ENCODE results near the gene WWOX. TPM values are rescaled to one million over a fixed set of nuclear protein-coding genes. Genes with fewer than 3 reads are reported as not detected.

Gene WWOX
- total RNA-seq, 4 donors from 2014 or later = 135 to 209 (median 159) TPM

DNA sequence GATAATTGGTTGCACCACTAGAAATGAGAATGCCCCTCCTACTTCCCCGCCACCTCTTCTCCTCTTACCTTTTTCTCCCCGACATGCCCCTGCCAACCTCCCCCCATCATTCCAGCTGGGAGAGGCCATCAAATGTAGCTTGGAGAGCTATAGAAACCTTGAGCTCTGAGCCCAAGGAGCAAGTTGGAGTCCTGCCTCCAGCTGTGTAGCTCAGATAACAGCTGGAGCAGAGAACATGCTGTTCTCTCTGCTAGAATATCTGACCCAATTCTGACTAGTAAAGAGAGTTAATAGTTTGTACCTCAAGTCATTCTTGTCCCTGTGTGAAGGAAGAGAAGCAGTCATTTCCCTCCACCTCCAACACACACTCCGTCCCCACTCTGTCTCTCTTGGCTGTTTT is 1010.8 kb downstream of the WWOX start:
- 94 to 96% methylated on average over 3 of the region's 3 CpGs for WGBS, 2 donors
- no peaks in the 10 kb centered on the region for H3K4me1 ChIP-seq
- no peaks in the 10 kb centered on the region for H3K9me3 ChIP-seq
- TF ChIP-seq, protein P1, sequence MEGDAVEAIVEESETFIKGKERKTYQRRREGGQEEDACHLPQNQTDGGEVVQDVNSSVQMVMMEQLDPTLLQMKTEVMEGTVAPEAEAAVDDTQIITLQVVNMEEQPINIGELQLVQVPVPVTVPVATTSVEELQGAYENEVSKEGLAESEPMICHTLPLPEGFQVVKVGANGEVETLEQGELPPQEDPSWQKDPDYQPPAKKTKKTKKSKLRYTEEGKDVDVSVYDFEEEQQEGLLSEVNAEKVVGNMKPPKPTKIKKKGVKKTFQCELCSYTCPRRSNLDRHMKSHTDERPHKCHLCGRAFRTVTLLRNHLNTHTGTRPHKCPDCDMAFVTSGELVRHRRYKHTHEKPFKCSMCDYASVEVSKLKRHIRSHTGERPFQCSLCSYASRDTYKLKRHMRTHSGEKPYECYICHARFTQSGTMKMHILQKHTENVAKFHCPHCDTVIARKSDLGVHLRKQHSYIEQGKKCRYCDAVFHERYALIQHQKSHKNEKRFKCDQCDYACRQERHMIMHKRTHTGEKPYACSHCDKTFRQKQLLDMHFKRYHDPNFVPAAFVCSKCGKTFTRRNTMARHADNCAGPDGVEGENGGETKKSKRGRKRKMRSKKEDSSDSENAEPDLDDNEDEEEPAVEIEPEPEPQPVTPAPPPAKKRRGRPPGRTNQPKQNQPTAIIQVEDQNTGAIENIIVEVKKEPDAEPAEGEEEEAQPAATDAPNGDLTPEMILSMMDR (IDR thresholded peaks at IDR 0.05) = no peak
- no peak for TF ChIP-seq POLR2A (IDR thresholded peaks at IDR 0.05)
- H3K27ac ChIP-seq = no peak overlapping the region
- no peak for DNase-seq
- intact Hi-C loops (cut with DNase I) = no loop called here
- no peaks in the 10 kb centered on the region for H3K36me3 ChIP-seq
- H3K27me3 ChIP-seq = no peaks in the 10 kb centered on the region
- H3K4me3 ChIP-seq (replicated peaks in 1 of 3) = no peak overlapping the region

DNA sequence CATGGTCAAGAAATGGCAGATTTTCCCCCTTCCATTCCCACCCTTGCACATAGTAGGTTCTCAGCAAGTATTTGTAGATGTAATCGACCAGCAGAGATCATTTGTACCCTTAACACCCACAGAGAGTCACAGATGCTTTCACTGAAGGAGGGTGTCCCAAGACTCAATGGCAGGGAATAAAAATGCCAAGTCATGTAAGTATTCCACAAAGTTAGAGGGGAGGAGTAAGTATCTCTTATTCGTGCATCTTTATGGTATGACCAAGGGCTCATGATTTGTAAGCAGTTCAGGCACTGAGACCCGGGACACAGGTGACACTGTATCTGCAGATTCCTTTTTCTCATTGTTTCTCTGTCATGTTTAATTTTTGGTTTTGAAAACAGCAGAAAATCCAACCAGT is 1011.5 kb downstream of the WWOX start:
- TF ChIP-seq POLR2A (IDR thresholded peaks at IDR 0.05) = no peak
- TF ChIP-seq, protein P1 (IDR thresholded peaks at IDR 0.05) = no peak
- DNase-seq = no peak
- H3K4me3 ChIP-seq (replicated peaks in 1 of 3) = no peak overlapping the region
- no peaks in the 10 kb centered on the region for H3K36me3 ChIP-seq
- 83 to 88% methylated on average over 3 of the region's 3 CpGs for WGBS, 2 donors
- no peaks in the 10 kb centered on the region for H3K9me3 ChIP-seq
- H3K27me3 ChIP-seq = no peaks in the 10 kb centered on the region
- intact Hi-C loops (cut with DNase I) = no loop called here
- no peak overlapping the region for H3K27ac ChIP-seq
- H3K4me1 ChIP-seq = no peaks in the 10 kb centered on the region

DNA sequence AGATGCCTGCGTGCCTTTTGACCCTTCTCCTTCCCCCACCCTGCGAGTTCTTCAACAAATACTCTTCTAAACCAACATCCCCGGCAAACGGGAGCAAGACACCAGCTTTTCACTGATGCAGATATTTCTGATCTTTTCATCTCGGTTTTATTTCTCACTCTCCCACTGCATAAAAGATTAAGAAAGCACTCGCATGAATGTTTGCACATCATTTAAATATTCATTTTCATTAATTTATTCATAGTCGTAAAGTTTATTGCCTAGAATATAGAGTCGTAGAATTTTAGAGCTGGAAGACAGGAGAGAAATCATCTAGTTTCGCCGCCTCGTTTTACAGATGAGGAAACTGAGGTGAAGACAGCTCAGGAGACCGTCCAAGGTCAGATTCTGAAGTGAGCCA is 1013.0 kb downstream of the WWOX start:
- Histone ChIP-seq H3K4me1 (no peaks in the 10 kb centered on the region), H3K27me3 (no peaks in the 10 kb centered on the region), H3K9me3 (no peaks in the 10 kb centered on the region), H3K36me3 (no peaks in the 10 kb centered on the region), H3K4me3 (replicated peaks in 1 of 3) (no peak overlapping the region), H3K27ac (no peak overlapping the region)
- TF ChIP-seq, protein P1 (IDR thresholded peaks at IDR 0.05) = no peak
- no peak for TF ChIP-seq POLR2A (IDR thresholded peaks at IDR 0.05)
- 90 to 93% methylated on average over 12 of the region's 12 CpGs for WGBS, 2 donors
- intact Hi-C loops (cut with DNase I) = no loop called here
- DNase-seq = no peak

DNA sequence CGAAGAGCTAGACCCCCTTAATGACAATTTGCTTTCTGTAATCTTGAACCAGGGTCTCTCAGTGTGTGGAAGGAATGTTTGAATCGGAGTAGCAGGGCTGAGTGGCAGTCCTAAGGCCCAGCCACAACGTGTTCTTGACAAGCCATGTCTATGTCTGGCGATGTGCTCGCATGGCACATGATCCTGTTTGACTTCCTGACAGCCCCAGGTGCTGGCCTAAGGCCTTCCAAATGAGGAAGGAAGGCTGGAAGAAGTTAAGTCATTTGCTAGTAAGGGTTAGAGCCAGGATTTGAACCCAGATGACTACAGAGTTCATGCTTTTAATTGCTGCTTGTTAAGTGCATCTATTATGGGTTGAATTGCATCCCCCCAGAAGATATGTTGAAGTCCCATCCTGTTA is 1014.4 kb downstream of the WWOX start:
- WGBS, 2 donors = 87 to 93% methylated on average over 5 of the region's 5 CpGs
- Histone ChIP-seq H3K36me3 (no peaks in the 10 kb centered on the region), H3K4me1 (no peaks in the 10 kb centered on the region), H3K4me3 (replicated peaks in 1 of 3) (no peak overlapping the region), H3K9me3 (no peaks in the 10 kb centered on the region), H3K27ac (no peak overlapping the region), H3K27me3 (no peaks in the 10 kb centered on the region)
- TF ChIP-seq, protein P1 (IDR thresholded peaks at IDR 0.05) = no peak
- no peak for TF ChIP-seq POLR2A (IDR thresholded peaks at IDR 0.05)
- intact Hi-C loops (cut with DNase I) = no loop called here
- DNase-seq = no peak

DNA sequence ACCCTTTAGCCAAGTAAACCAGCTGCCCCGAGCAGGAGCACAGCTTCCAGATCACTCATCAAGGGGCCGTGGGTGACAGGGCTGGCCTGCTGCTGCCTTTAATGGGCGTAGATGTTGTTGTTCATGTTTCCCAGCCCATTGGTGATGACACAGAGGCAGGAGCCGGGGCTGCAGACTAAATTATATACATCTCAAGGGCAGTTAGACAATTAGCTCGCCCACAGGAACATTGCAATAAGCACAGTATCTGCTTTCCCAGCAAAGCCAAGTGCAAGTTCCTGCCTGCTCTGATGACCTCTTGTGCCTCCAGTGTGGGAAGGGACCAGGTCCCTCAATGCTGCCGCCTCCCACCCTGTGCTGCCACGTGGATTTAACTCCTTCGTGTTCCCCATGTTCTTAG is 1015.3 kb downstream of the WWOX start:
- no peak for TF ChIP-seq POLR2A (IDR thresholded peaks at IDR 0.05)
- TF ChIP-seq, protein P1 (IDR thresholded peaks at IDR 0.05) = no peak
- intact Hi-C loops (cut with DNase I) = no loop called here
- DNase-seq = no peak
- Histone ChIP-seq H3K4me1 (no peaks in the 10 kb centered on the region), H3K9me3 (no peaks in the 10 kb centered on the region), H3K36me3 (no peaks in the 10 kb centered on the region), H3K4me3 (replicated peaks in 1 of 3) (no peak overlapping the region), H3K27me3 (no peaks in the 10 kb centered on the region), H3K27ac (no peak overlapping the region)
- WGBS, 2 donors = 72 to 90% methylated on average over 7 to 8 of the region's 8 CpGs

All from thyroid gland (tissue), 4 donors.